HG03565 (cell line): ENCODE data around the gene NOP9.

ENCODE experiments used
- ATAC-seq: cut with Tn5 transposase; IDR thresholded peaks from one replicate; pipeline ENCODE4 v1.9.1; 2021; ENCODE audit warnings: mild to moderate bottlenecking, moderate library complexity; ENCODE audit not compliant: unreplicated experiment

Gene NOP9

GRCh38 chr14:24280797-24281460 is 18.7 kb upstream of the NOP9 start:
- ATAC-seq: no peak

GRCh38 chr14:24281636-24282035 is 18.0 kb upstream of the NOP9 start:
- ATAC-seq: no peak

- ATAC-seq: no peak
Observed at GRCh38 chr14:24282736-24283135, 16.9 kb upstream of the NOP9 start.

- ATAC-seq: no peak
Observed at GRCh38 chr14:24283796-24284460, 15.7 kb upstream of the NOP9 start.

- ATAC-seq: no peak
Observed at GRCh38 chr14:24284501-24285035, 15.1 kb upstream of the NOP9 start.

- no peak for ATAC-seq
Observed at GRCh38 chr14:24285351-24285750, 14.3 kb upstream of the NOP9 start.

GRCh38 chr14:24286996-24287395 is 12.7 kb upstream of the NOP9 start:
- no peak for ATAC-seq

- peak; percentile 37 for ATAC-seq
Observed at GRCh38 chr14:24289649-24290280, 9.9 kb upstream of the NOP9 start.

- no peak for ATAC-seq
Observed at GRCh38 chr14:24290746-24291145, 8.9 kb upstream of the NOP9 start.

- no peak for ATAC-seq
Observed at GRCh38 chr14:24291446-24292117, 8.1 kb upstream of the NOP9 start.

- no peak for ATAC-seq
Observed at GRCh38 chr14:24292118-24292807, 7.4 kb upstream of the NOP9 start.

GRCh38 chr14:24293525-24293924 is 6.1 kb upstream of the NOP9 start:
- no peak for ATAC-seq

- ATAC-seq: peak; percentile 46
Observed at GRCh38 chr14:24296341-24297157, 3.1 kb upstream of the NOP9 start.

GRCh38 chr14:24297190-24297964 is 2.3 kb upstream of the NOP9 start:
- peak; percentile 2 for ATAC-seq

- ATAC-seq: no peak
Observed at GRCh38 chr14:24298892-24299254, 777 bp upstream of the NOP9 start.

- ATAC-seq: no peak
Observed at GRCh38 chr14:24300326-24300980, 803 bp downstream of the NOP9 start.

- ATAC-seq: no peak
Observed at GRCh38 chr14:24304019-24304387, 4.4 kb downstream of the NOP9 start.

GRCh38 chr14:24307156-24307574 is 7.5 kb downstream of the NOP9 start:
- ATAC-seq: no peak
